ENCODE results near the gene SLC25A47.

Gene SLC25A47

DNA sequence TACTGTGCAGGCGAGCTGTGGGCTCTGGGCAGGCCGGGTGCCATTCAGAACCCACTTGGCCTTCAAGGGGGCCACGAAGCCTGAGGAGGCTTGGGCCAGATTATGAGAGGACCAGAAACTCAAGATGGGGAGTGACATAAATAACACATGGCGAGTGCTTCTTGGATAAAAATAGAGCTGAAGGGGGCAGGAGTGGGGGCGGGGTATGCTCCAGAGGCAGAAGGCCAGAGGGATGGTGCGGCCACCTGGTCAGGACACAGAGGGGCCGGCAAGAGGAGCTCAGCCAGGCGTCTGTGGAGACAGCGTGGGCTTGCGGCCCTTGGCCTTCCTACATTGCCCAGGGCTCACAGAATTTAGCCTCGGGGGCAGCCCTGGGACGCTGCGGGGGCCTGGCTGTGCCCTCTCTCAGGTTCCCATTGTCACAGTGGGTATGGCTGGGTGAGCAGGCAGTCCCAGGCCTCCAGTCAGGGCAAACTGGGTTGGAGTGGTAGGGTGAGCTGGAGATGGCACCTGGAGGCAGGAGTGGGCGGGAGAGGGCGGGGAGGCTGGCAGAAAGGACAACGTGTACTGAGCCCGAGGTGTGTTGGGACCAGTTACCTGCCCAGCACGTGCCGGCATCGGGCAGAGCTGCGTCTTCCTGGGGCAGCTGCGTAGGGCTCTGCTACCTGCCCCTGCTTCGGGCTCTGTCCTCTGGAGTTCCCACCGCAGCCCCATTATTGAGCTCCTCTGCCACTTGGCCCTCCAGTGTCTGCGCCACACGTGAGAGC is 9.5 kb upstream of the SLC25A47 start:
- Mint-ChIP-seq H3K36me3 (ENCODE audit: low read depth) (no peaks in the 10 kb centered on the region), H3K9me3 (no peaks in the 10 kb centered on the region), H3K27ac (no peak overlapping the region), H3K4me1 (peaks cover 33% of the 10 kb centered on the region), H3K27me3 (ENCODE audit: low read depth) (peaks cover 6% of the 10 kb centered on the region), H3K4me3 (peak overlapping the region in 1 of 3 experiments; percentile 47)
- TF ChIP-seq, protein P1, sequence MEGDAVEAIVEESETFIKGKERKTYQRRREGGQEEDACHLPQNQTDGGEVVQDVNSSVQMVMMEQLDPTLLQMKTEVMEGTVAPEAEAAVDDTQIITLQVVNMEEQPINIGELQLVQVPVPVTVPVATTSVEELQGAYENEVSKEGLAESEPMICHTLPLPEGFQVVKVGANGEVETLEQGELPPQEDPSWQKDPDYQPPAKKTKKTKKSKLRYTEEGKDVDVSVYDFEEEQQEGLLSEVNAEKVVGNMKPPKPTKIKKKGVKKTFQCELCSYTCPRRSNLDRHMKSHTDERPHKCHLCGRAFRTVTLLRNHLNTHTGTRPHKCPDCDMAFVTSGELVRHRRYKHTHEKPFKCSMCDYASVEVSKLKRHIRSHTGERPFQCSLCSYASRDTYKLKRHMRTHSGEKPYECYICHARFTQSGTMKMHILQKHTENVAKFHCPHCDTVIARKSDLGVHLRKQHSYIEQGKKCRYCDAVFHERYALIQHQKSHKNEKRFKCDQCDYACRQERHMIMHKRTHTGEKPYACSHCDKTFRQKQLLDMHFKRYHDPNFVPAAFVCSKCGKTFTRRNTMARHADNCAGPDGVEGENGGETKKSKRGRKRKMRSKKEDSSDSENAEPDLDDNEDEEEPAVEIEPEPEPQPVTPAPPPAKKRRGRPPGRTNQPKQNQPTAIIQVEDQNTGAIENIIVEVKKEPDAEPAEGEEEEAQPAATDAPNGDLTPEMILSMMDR (IDR thresholded peaks at IDR 0.05; ENCODE audit: unreplicated experiment in 3 of 3) = no peak

DNA sequence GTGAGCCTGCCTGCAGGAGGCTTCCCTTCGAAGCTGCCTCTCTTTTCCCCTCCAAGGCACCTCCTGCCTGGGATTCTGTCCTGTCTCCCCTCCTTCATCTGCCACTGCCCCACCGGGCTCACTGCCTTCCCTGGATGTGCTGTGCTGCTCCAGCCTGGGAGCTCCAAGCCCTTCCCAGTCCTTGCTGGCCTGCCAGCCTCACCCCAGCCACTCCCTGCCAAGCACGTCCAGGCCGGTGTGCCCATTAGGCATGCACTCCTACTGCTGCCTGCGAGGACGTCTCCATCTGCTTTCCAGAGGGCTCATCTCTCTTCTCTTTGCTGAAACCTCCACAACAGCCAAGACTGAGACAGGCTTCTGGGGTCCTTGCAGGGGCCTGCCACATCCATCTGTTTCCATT is 8.4 kb upstream of the SLC25A47 start:
- TF ChIP-seq, protein P1 (IDR thresholded peaks at IDR 0.05; ENCODE audit: unreplicated experiment in 3 of 3) = no peak
- Mint-ChIP-seq H3K27ac (no peak overlapping the region), H3K4me3 (no peak overlapping the region), H3K27me3 (ENCODE audit: low read depth) (peaks cover 6% of the 10 kb centered on the region), H3K36me3 (ENCODE audit: low read depth) (no peaks in the 10 kb centered on the region), H3K9me3 (no peaks in the 10 kb centered on the region), H3K4me1 (peaks cover 25% of the 10 kb centered on the region)

DNA sequence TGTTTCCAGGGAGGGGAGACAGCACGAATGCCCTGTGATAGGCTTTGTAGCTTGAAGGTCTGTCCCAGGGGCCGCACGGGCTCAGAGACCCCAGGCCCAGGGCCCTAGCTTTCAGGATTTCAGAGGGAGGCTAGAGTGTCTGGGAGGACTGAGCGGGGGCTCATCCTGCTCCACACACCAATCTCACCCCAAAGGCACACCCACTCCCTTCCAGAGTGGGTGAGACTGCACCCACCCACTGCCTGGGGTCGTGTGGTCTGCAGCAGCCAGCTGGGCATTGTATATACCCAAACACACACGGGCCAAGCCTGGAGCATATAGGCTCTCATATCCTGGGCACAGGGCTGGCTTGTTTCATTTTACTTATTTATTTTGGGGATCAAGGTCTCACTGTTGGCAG is 5.8 kb upstream of the SLC25A47 start:
- Mint-ChIP-seq H3K27me3 (ENCODE audit: low read depth) (peaks cover 10% of the 10 kb centered on the region), H3K4me3 (no peak overlapping the region), H3K4me1 (peaks cover 16% of the 10 kb centered on the region), H3K27ac (no peak overlapping the region), H3K36me3 (ENCODE audit: low read depth) (no peaks in the 10 kb centered on the region), H3K9me3 (no peaks in the 10 kb centered on the region)
- TF ChIP-seq, protein P1 (IDR thresholded peaks at IDR 0.05; ENCODE audit: unreplicated experiment in 3 of 3) = no peak

DNA sequence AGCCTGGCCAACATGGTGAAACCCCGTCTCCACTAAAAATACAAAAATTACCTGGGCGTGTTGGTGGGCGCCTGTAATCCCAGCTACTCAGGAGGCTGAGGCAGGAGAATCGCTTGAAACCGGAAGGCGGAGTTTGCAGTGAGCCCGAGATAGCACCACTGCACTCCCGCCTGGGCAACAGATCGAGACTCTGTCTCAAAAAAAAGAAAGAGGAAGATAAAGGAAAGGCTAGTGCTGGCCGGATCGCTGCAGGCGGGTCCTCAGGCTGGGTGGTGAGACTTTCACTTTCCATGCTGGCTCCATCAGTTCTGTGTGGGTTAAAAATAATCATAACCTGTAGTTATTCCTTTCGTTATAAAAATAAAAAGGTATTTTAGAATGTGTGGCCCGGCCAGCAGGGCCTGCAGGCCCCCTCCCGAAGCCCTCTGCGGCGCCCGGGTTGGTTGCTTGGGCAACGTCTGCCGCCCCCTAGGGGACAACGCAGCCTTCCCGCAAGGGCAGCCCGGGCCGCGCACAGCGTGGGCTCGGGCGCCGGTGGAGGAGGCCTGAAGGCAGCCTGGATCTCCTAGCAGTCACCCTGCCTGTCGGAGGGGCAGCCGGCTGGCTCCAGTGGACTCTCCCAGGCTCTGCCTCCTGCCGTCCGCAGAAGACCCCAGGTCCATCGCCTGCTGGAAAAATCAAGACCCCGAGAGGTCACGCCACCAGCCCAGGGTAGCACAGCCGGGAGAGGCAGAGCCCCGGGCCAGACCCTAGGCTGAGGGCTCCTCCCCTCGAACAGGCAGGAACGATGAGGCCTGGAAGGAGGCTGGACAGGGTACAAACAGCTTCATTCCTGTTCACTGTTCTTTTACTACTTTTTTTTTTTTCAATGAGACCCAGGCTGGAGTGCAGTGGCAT is 5.0 kb upstream of the SLC25A47 start:
- Mint-ChIP-seq H3K9me3 (no peaks in the 10 kb centered on the region), H3K4me1 (peaks cover 9% of the 10 kb centered on the region), H3K27me3 (ENCODE audit: low read depth) (peaks cover 10% of the 10 kb centered on the region), H3K27ac (no peak overlapping the region), H3K36me3 (ENCODE audit: low read depth) (no peaks in the 10 kb centered on the region), H3K4me3 (no peak overlapping the region)
- TF ChIP-seq, protein P1 (IDR thresholded peaks at IDR 0.05; ENCODE audit: unreplicated experiment in 3 of 3) = peak; percentile 49 to 68 (median 51)

DNA sequence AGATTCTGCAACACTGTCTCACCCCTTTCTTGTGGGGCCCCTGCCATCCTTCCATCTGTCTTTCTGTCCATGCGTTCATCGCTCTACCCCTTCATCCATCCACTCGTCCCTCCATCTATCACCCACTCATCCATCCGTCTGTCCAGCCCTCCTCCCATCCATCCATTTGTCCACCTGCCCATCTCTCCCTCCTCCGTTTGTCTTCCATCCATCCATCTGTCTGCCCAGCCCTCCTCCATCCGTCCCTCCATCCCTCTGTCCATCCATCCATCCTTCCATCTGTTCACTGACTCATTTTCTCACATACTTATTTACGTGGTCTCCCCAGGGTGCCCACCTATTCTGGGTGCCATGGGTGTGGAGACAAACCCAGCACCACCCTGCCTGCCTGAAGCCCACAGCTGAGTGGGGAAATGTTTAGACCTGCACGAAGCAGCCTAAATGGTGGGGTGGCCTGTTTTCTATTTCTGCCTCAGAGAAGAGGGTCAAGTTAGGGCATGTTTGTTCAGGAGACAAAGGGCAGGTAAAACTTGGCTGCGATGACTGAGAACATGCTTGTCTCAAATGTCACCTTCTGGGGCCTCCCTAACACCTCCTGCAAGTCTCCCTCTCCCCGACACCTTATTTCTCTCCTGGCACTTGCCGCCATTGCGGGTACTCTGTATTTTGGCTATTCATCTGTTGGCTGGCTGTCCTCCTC is 2.8 kb upstream of the SLC25A47 start:
- H3K9me3 Mint-ChIP-seq = no peaks in the 10 kb centered on the region
- no peaks in the 10 kb centered on the region for H3K36me3 Mint-ChIP-seq (ENCODE audit: low read depth)
- peaks cover 4% of the 10 kb centered on the region for H3K27me3 Mint-ChIP-seq (ENCODE audit: low read depth)
- TF ChIP-seq, protein P1 (IDR thresholded peaks at IDR 0.05; ENCODE audit: unreplicated experiment in 3 of 3) = no peak
- no peak overlapping the region for H3K4me3 Mint-ChIP-seq
- no peaks in the 10 kb centered on the region for H3K4me1 Mint-ChIP-seq
- H3K27ac Mint-ChIP-seq = no peak overlapping the region
